Measurements from ENCODE around the gene MB.

Gene MB

DNA sequence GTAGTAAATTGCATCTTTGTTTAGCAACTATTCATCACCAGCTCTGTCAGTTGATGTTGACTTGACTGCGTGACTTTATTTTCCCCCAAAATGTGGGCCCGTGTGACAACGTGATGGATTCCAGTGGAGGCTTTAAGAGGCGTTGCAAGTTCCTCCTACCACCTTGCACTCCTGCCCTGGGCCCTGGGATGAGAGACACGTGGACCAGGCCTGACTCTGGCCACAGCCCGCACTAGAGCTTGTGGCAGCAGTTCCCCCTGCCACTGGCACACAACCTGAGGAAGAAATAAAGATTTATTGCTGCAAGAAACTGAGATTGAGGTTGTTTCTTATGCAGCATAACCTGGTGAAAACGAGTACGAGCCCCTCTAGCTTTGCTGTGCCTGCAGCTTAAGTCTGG lies 44.6 kb downstream of the MB start:
- Histone ChIP-seq H3K4me3 (ENCODE audit: low read length in 2 of 2) (no peak overlapping the region), H3K9me3 (ENCODE audit: control insufficient read depth in 2 of 2, low read length in 2 of 2) (no peaks in the 10 kb centered on the region), H3K36me3 (ENCODE audit: control insufficient read depth in 2 of 2, insufficient read depth in 2 of 2, low read length in 2 of 2) (no peaks in the 10 kb centered on the region), H3K27me3 (ENCODE audit: control insufficient read depth in 1 of 2, insufficient read depth in 2 of 2, low read length in 2 of 2) (no peaks in the 10 kb centered on the region), H3K9ac (ENCODE audit: low read length in 2 of 2) (no peak overlapping the region), H3K4me1 (ENCODE audit: control insufficient read depth, insufficient read depth, low read length) (peaks cover 7% of the 10 kb centered on the region), H3K27ac (ENCODE audit: low read length) (no peak overlapping the region)

DNA sequence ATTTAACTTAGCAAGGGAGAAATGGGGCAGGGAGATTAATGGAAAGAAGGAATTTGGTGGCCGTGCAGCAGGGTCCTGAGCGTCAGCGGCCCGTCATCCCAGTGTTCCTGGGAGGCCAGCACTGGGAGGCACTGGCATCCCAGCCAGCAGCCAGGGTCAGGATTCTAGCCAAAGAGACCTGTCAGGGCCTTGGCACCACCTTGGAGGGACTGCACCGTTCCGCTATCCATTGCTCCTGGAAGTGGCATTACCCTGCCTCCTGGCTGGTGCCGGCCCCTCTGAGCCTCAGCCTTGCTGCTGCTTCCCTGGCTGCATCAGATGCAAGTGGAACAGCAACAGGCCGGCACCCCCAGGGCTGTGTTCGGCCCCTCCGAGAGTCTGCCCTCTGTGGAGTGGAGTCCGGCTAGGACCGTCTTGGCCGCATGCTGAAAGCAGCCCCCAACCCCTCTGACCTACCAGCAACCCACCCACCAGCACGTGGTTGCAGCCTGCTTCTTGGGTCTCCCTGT lies 46.4 kb downstream of the MB start:
- peaks cover 9% of the 10 kb centered on the region for H3K4me1 ChIP-seq (ENCODE audit: control insufficient read depth, insufficient read depth, low read length)
- H3K27me3 ChIP-seq (ENCODE audit: control insufficient read depth in 1 of 2, insufficient read depth in 2 of 2, low read length in 2 of 2): no peaks in the 10 kb centered on the region
- H3K9me3 ChIP-seq (ENCODE audit: control insufficient read depth in 2 of 2, low read length in 2 of 2): no peaks in the 10 kb centered on the region
- no peaks in the 10 kb centered on the region for H3K36me3 ChIP-seq (ENCODE audit: control insufficient read depth in 2 of 2, insufficient read depth in 2 of 2, low read length in 2 of 2)
- H3K9ac ChIP-seq (ENCODE audit: low read length in 2 of 2): no peak overlapping the region
- H3K27ac ChIP-seq (ENCODE audit: low read length): no peak overlapping the region
- H3K4me3 ChIP-seq (ENCODE audit: low read length in 2 of 2): no peak overlapping the region

DNA sequence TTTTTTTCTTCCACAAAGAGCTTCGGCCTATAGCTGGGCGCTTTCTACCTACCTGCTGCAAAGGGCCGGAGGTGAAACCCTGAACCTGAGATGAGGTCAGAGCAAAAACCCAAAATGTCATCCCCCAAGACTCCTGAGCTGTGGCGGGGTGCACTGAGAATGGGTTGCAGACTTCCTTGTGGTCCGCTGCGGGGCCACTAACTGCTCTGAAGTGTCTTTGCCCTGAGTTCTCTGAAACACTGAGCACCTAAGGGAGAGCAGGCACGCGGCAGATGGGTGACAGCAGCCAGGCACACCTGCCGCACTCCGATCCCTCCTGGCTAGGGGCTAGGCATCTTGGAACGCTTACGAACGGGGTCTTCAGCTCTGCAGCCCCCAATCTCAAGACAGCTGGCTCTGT lies 47.2 kb downstream of the MB start:
- no peaks in the 10 kb centered on the region for H3K27me3 ChIP-seq (ENCODE audit: control insufficient read depth in 1 of 2, insufficient read depth in 2 of 2, low read length in 2 of 2)
- H3K4me1 ChIP-seq (ENCODE audit: control insufficient read depth, insufficient read depth, low read length): peaks cover 17% of the 10 kb centered on the region
- no peak overlapping the region for H3K4me3 ChIP-seq (ENCODE audit: low read length in 2 of 2)
- H3K27ac ChIP-seq (ENCODE audit: low read length): no peak overlapping the region
- H3K9ac ChIP-seq (ENCODE audit: low read length in 2 of 2): no peak overlapping the region
- no peaks in the 10 kb centered on the region for H3K36me3 ChIP-seq (ENCODE audit: control insufficient read depth in 2 of 2, insufficient read depth in 2 of 2, low read length in 2 of 2)
- H3K9me3 ChIP-seq (ENCODE audit: control insufficient read depth in 2 of 2, low read length in 2 of 2): no peaks in the 10 kb centered on the region

DNA sequence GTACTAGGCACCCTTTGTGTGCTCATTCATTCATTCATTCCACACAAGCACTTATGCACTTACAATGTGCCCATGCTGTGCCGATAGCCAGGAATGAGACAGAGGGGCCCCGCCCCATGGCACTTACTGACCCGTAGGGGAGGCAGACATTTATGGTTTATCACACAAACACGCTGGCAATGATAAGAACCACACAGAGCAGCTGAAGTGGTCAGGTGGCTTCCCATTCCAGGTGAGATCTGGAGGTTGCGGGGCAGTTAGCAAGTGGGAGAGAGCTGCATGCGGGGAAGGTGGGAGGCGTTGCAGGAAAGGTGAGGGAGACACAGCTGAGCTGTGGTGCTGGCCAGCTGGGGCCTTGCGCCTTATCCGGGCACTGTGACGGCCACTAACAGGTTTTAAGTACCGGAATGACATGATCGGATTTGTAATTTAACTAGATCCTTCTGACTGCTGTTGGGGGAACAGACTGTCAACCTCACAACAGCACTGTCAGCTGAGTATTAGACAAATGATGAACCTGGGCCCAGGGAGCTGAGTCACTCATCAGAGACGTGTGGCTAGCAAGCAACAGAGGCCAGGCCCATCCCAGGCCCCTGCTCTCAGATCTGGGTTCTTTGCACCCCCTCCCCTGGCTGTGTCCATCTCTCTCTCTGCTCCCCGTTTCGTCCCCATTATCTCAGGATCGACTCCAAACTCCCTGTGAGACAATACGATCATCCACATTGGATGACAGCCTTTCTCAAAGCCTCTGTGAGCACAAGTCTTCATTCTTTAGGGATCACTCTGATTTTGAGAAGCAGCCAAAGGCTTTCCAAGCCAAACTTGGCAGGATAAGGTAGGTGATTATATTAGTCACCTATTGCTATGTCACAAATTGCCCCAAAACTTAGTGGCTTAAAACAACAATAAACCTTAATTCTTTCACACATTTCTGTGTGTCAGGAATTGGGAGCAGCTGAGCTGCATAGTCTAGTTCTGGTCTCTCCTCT lies 48.1 kb downstream of the MB start:
- no peak overlapping the region for H3K9ac ChIP-seq (ENCODE audit: low read length in 2 of 2)
- H3K27me3 ChIP-seq (ENCODE audit: control insufficient read depth in 1 of 2, insufficient read depth in 2 of 2, low read length in 2 of 2): no peaks in the 10 kb centered on the region
- peaks cover 23% of the 10 kb centered on the region for H3K4me1 ChIP-seq (ENCODE audit: control insufficient read depth, insufficient read depth, low read length)
- no peak overlapping the region for H3K27ac ChIP-seq (ENCODE audit: low read length)
- no peaks in the 10 kb centered on the region for H3K36me3 ChIP-seq (ENCODE audit: control insufficient read depth in 2 of 2, insufficient read depth in 2 of 2, low read length in 2 of 2)
- no peaks in the 10 kb centered on the region for H3K9me3 ChIP-seq (ENCODE audit: control insufficient read depth in 2 of 2, low read length in 2 of 2)
- no peak overlapping the region for H3K4me3 ChIP-seq (ENCODE audit: low read length in 2 of 2)

DNA sequence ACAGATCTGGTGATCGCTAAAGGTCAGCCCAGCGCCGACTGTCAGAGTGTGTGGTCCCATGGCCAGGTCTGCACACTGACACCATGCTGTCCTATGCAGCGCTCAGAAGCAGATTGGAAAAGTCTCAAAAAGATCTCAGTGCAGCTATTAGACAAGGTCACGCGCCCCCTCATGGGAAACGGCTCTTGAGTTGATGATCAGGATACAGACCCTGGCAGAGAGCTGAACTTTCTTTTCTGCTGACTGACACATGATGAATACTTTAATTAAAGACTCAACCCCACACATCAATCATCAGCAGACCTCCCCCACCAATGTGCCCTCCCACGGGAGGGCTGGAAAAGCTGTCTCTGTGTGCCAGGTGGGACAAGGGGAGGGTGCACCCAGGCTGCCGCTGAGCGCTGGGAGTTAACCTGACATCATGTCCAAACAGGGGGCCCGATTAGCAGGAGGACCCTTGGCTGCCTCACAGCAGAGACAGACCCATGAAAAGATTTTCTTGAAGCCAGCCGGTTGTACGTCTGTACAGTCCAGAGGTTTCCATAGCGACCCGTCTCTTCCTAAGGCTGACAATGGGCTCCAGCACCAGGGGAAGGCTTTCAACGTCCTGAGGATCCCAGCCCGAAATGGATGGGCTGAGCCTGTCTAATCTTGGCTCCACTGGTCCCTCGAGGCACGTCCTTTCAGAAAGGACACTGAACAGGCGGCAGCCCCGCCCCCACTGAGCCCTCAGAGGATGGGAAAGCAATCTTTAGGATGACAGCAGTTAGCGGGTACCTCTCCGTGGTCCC lies 49.6 kb downstream of the MB start:
- H3K9ac ChIP-seq (ENCODE audit: low read length in 2 of 2): no peak overlapping the region
- H3K9me3 ChIP-seq (ENCODE audit: control insufficient read depth in 2 of 2, low read length in 2 of 2): no peaks in the 10 kb centered on the region
- H3K27me3 ChIP-seq (ENCODE audit: control insufficient read depth in 1 of 2, insufficient read depth in 2 of 2, low read length in 2 of 2): no peaks in the 10 kb centered on the region
- H3K4me3 ChIP-seq (ENCODE audit: low read length in 2 of 2): no peak overlapping the region
- H3K4me1 ChIP-seq (ENCODE audit: control insufficient read depth, insufficient read depth, low read length): peaks cover 23% of the 10 kb centered on the region
- no peak overlapping the region for H3K27ac ChIP-seq (ENCODE audit: low read length)
- H3K36me3 ChIP-seq (ENCODE audit: control insufficient read depth in 2 of 2, insufficient read depth in 2 of 2, low read length in 2 of 2): no peaks in the 10 kb centered on the region

DNA sequence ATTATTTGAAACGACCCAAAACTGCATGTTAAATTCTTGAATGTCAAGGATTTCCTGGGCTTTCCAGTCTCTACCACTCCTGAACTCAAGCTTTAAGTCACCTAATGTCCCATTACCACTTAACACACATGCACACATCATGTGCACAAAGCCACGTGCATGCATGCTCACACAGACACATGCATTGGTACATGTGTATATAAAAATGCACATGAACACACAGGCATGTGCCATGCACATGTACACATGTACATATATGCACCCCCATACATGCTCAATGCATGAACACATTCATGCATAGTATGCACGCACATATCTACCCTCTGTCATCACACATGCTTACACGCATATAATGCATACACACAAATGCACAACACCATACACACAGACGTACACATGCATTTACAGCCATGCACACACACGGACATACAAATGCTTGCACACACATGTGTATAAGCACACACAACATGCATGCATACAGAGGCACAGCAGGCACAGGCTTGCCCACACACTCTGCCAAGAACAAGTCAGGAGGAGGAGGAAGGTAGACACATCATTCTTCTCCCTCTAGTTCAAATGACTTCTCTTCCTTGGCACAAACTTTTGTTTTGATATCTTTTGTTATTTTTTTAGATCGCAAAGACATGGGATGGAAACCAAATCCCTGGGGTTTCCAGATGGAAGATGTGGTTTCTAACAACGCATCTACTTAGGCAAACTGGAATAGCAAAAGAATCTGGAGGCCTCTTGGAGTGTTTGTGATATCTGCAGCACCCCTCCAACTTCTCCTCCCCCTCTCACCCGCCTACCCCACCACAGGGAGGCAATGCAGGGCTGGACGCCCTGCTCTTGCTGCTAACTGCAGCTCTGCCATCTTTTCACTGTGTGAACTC lies 51.9 kb downstream of the MB start:
- H3K27me3 ChIP-seq (ENCODE audit: control insufficient read depth in 1 of 2, insufficient read depth in 2 of 2, low read length in 2 of 2): no peaks in the 10 kb centered on the region
- no peaks in the 10 kb centered on the region for H3K9me3 ChIP-seq (ENCODE audit: control insufficient read depth in 2 of 2, low read length in 2 of 2)
- H3K9ac ChIP-seq (ENCODE audit: low read length in 2 of 2): no peak overlapping the region
- peak overlapping the region; percentile 15 to 18 for H3K4me3 ChIP-seq (ENCODE audit: low read length in 2 of 2)
- H3K4me1 ChIP-seq (ENCODE audit: control insufficient read depth, insufficient read depth, low read length): peaks cover 23% of the 10 kb centered on the region
- H3K27ac ChIP-seq (ENCODE audit: low read length): no peak overlapping the region
- no peaks in the 10 kb centered on the region for H3K36me3 ChIP-seq (ENCODE audit: control insufficient read depth in 2 of 2, insufficient read depth in 2 of 2, low read length in 2 of 2)

DNA sequence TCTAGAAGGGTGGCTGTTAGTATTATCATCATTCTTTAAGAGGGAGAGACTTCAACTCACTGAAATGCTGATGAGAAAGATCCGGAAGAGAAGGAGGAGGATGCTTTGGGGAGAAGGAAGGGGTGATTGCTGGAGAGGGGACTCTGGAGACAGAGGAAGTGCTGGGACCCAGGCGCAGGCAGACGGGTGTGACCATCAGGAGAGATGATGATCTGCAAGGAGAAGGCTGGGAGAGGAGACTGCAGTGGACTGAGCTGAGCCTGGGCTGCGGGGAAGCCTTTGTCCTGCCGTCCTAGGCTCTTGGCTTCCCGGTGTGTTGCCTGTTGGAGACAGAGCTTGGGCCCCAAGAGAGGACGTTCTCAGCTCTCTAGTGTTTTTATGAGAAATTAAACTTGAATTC lies 53.9 kb downstream of the MB start:
- Histone ChIP-seq H3K36me3 (ENCODE audit: control insufficient read depth in 2 of 2, insufficient read depth in 2 of 2, low read length in 2 of 2) (no peaks in the 10 kb centered on the region), H3K4me3 (ENCODE audit: low read length in 2 of 2) (no peak overlapping the region), H3K27me3 (ENCODE audit: control insufficient read depth in 1 of 2, insufficient read depth in 2 of 2, low read length in 2 of 2) (no peaks in the 10 kb centered on the region), H3K9ac (ENCODE audit: low read length in 2 of 2) (no peak overlapping the region), H3K27ac (ENCODE audit: low read length) (no peak overlapping the region), H3K4me1 (ENCODE audit: control insufficient read depth, insufficient read depth, low read length) (peaks cover 17% of the 10 kb centered on the region), H3K9me3 (ENCODE audit: control insufficient read depth in 2 of 2, low read length in 2 of 2) (no peaks in the 10 kb centered on the region)

DNA sequence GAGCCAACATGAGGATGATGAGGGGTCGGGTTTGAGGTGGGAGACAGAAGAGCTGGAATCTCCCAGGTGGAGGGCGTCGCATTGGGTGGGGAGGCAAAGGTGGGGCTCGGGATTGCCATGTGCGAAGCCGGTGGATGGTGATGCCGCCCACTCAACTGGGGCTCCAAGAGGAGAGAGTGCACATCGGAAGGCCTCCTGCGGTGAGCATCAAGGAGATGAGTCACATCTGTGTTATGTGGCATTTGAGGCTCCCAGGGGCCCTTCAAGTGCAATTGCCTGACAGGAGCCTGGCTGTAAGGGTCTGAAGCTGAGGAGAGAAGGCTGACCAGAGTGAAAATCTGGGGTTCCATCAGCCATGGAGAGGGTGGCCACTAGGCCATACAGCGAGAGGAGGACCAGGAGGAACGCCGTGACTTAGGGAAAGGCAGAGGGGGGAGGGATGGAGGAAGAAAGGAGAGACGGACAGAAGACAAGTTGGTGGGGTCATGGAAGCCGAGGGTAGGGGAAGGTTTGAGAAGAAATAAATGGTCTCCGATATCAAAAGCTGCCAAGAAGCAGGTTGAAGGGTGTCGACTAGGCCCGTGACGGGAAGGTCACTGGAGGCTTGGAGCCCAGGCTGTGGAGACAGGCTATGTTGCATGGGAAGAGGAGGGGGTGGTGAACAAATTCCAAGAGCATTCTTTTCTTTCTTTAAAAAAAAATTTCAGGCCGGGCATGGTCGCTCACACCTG lies 55.2 kb downstream of the MB start:
- Histone ChIP-seq H3K9ac (ENCODE audit: low read length in 2 of 2) (no peak overlapping the region), H3K4me1 (ENCODE audit: control insufficient read depth, insufficient read depth, low read length) (peaks cover 17% of the 10 kb centered on the region), H3K4me3 (ENCODE audit: low read length in 2 of 2) (no peak overlapping the region), H3K27ac (ENCODE audit: low read length) (no peak overlapping the region), H3K9me3 (ENCODE audit: control insufficient read depth in 2 of 2, low read length in 2 of 2) (no peaks in the 10 kb centered on the region), H3K27me3 (ENCODE audit: control insufficient read depth in 1 of 2, insufficient read depth in 2 of 2, low read length in 2 of 2) (no peaks in the 10 kb centered on the region), H3K36me3 (ENCODE audit: control insufficient read depth in 2 of 2, insufficient read depth in 2 of 2, low read length in 2 of 2) (no peaks in the 10 kb centered on the region)

DNA sequence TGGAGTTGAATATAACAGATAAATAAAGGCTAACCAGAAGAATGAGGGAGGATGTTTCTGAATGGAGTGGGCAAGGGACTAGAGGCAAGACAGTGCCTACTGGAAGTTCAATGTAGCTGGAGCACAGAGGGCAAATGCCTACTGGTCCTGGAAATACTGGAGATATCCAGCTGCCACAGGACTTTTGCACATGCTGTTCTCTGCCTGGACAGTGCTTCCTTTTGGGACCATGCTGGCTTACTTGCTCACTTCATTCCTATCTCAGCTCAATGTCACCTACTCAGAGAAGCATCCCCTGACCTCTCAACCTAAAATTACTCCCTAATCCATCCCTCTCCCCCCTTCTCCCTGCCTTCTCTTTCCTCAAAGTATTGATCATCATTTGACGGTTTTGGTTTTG lies 56.3 kb downstream of the MB start:
- Histone ChIP-seq H3K9me3 (ENCODE audit: control insufficient read depth in 2 of 2, low read length in 2 of 2) (no peaks in the 10 kb centered on the region), H3K27ac (ENCODE audit: low read length) (no peak overlapping the region), H3K4me1 (ENCODE audit: control insufficient read depth, insufficient read depth, low read length) (peaks cover 15% of the 10 kb centered on the region), H3K27me3 (ENCODE audit: control insufficient read depth in 1 of 2, insufficient read depth in 2 of 2, low read length in 2 of 2) (no peaks in the 10 kb centered on the region), H3K4me3 (ENCODE audit: low read length in 2 of 2) (no peak overlapping the region), H3K9ac (ENCODE audit: low read length in 2 of 2) (no peak overlapping the region), H3K36me3 (ENCODE audit: control insufficient read depth in 2 of 2, insufficient read depth in 2 of 2, low read length in 2 of 2) (no peaks in the 10 kb centered on the region)

DNA sequence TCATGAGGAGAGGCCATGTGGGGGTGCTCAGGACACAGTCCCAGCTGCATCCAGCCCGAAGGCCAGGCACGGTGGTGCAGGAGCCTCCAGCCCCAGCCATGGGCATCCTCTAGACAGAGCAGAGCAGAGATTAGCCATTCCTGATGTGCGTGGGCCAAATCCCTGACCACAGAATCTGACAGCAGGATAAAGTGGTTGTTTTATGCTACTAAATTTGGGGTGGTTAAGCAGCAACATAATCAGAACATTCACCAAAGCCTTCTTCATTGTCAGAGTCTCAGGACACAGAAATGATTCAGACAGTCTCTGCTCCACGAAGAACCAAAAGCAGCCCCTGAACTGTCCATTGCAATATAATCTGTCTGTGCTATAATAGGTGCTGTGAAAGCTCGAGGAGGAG lies 56.8 kb downstream of the MB start:
- Histone ChIP-seq H3K27ac (ENCODE audit: low read length) (no peak overlapping the region), H3K9ac (ENCODE audit: low read length in 2 of 2) (no peak overlapping the region), H3K9me3 (ENCODE audit: control insufficient read depth in 2 of 2, low read length in 2 of 2) (no peaks in the 10 kb centered on the region), H3K4me1 (ENCODE audit: control insufficient read depth, insufficient read depth, low read length) (peaks cover 11% of the 10 kb centered on the region), H3K36me3 (ENCODE audit: control insufficient read depth in 2 of 2, insufficient read depth in 2 of 2, low read length in 2 of 2) (no peaks in the 10 kb centered on the region), H3K27me3 (ENCODE audit: control insufficient read depth in 1 of 2, insufficient read depth in 2 of 2, low read length in 2 of 2) (no peaks in the 10 kb centered on the region), H3K4me3 (ENCODE audit: low read length in 2 of 2) (no peak overlapping the region)
